Measurements from ENCODE around the gene VWA8. TPM values are rescaled to one million over a fixed set of nuclear protein-coding genes. Genes with fewer than 3 reads are reported as not detected.

Gene VWA8
- total and polyA plus RNA-seq, 2 experiments from 2014 or later = 6.3 to 24.6 TPM

GRCh38 chr13:41710771-41711170 is 250.1 kb downstream of the VWA8 start:
- H3K4me1 ChIP-seq (ENCODE audit: insufficient read depth) = peaks cover 29% of the 10 kb centered on the region; the same call in 1 of the 2 replicates
- Mint-ChIP-seq H3K9me3 (no peaks in the 10 kb centered on the region), H3K4me1 (peaks cover 26% of the 10 kb centered on the region), H3K27me3 (ENCODE audit: insufficient read depth, low read depth, poor library complexity) (no peaks in the 10 kb centered on the region), H3K4me3 (no peak overlapping the region), H3K36me3 (ENCODE audit: low read depth) (no peaks in the 10 kb centered on the region), H3K27ac (no peak overlapping the region)
- H3K27ac ChIP-seq (ENCODE audit: low read depth) = no peak overlapping the region
- no peak overlapping the region for H3K4me2 ChIP-seq
- DNase-seq (ENCODE audit: low spot score) (no peak), ATAC-seq (no peak)
- H3K27me3 ChIP-seq (ENCODE audit: insufficient read depth) = no peaks in the 10 kb centered on the region
- no peak overlapping the region for H2AFZ ChIP-seq
- no peaks in the 10 kb centered on the region for H3K36me3 ChIP-seq (ENCODE audit: insufficient read depth)
- no peak for TF ChIP-seq ZNF462 (CRISPR knock-in tag; IDR thresholded peaks at IDR 0.05)
- TF ChIP-seq EZH2 (IDR thresholded peaks at IDR 0.05; ENCODE audit: low read depth, unreplicated experiment) = no peak
- no peak for TF ChIP-seq ZNF331 (CRISPR knock-in tag; IDR thresholded peaks at IDR 0.05; ENCODE audit: low read depth)
- no peak for TF ChIP-seq REST (IDR thresholded peaks at IDR 0.05; ENCODE audit: unreplicated experiment)
- TF ChIP-seq STAT1 (IDR thresholded peaks at IDR 0.05; ENCODE audit: unreplicated experiment) = no peak
- TF ChIP-seq CREB1 (CRISPR knock-in tag; IDR thresholded peaks at IDR 0.05; ENCODE audit: low read depth) = no peak
- TF ChIP-seq NANOG (IDR thresholded peaks at IDR 0.05; ENCODE audit: borderline replicate concordance) = no peak
- no peak for TF ChIP-seq EZH2phosphoT487 (IDR thresholded peaks at IDR 0.05; ENCODE audit: unreplicated experiment)
- TF ChIP-seq CTCF (conservative IDR thresholded peaks at IDR 0.05; ENCODE audit: low read depth in 2 of 2) = no peak
- TF ChIP-seq ZNF114 (CRISPR knock-in tag; IDR thresholded peaks at IDR 0.05) = no peak
- no peak for TF ChIP-seq POLR2AphosphoS5 (IDR thresholded peaks at IDR 0.05; ENCODE audit: low read depth)
- TF ChIP-seq JUNB (IDR thresholded peaks at IDR 0.05; ENCODE audit: unreplicated experiment) = no peak
- no peak for TF ChIP-seq ETS1 (IDR thresholded peaks at IDR 0.05)
- no peaks in the 10 kb centered on the region for H3F3A ChIP-seq (replicated peaks; ENCODE audit: low read depth)
- no peaks in the 10 kb centered on the region for H3K9me2 ChIP-seq (ENCODE audit: insufficient read depth)
- no peak overlapping the region for H3K4me3 ChIP-seq
- no peaks in the 10 kb centered on the region for H4K20me1 ChIP-seq (replicated peaks; ENCODE audit: insufficient read depth)
- H3K79me2 ChIP-seq (replicated peaks; ENCODE audit: insufficient read depth) = no peaks in the 10 kb centered on the region

Data from GM23338 (cell line).